K562 (cell line): Measurements from ENCODE around the gene ACRBP. TPM values are rescaled to one million over a fixed set of nuclear protein-coding genes. Genes with fewer than 3 reads are reported as not detected.

ENCODE experiments used
- BHLHE40 ChIP-seq: IDR thresholded peaks from 2 replicates; pipeline ENCODE4 v1.6.1; 2011; ENCODE audit warnings: low read length, improper control_type of control experiment
- CCAR2 ChIP-seq: fragments of 200-400 bp; formaldehyde crosslinking; IDR thresholded peaks from 2 replicates; pipeline ENCODE4 v1.6.1; 2017; ENCODE audit warnings: mild to moderate bottlenecking, low read depth, low read length
- CEBPB ChIP-seq: fragments of 450-650 bp; IDR thresholded peaks from 2 replicates; pipeline ENCODE4 v1.6.1; 2016; ENCODE audit warnings: missing genetic modification characterization, missing compliant biosample characterization
- E2F5 ChIP-seq: sonication (generic); formaldehyde crosslinking; IDR thresholded peaks from 2 replicates; pipeline ENCODE4 v1.8.0; 2022; ENCODE audit warnings: mild to moderate bottlenecking, missing genetic modification reagents
- HMGXB4 ChIP-seq: sonication (generic); formaldehyde crosslinking; IDR thresholded peaks from 2 replicates; pipeline ENCODE4 v1.8.1; 2023; ENCODE audit warnings: mild to moderate bottlenecking, missing genetic modification reagents
- HNRNPK ChIP-seq: fragments of 200-400 bp; formaldehyde crosslinking; IDR thresholded peaks from one replicate; pipeline ENCODE4 v1.6.1; 2018; ENCODE audit warnings: mild to moderate bottlenecking, low read depth, low read length; ENCODE audit not compliant: poor library complexity, severe bottlenecking
- NFIC ChIP-seq: fragments of 450-650 bp; IDR thresholded peaks from 2 replicates; pipeline ENCODE4 v1.6.1; 2017; ENCODE audit warnings: mild to moderate bottlenecking, inconsistent platforms
- PRMT5 ChIP-seq: sonication (generic); formaldehyde crosslinking; IDR thresholded peaks from 2 replicates; pipeline ENCODE4 v1.5.0; 2020; ENCODE audit warnings: missing genetic modification reagents
- RB1 ChIP-seq: fragments of 450-650 bp; IDR thresholded peaks from 2 replicates; pipeline ENCODE4 v1.6.1; 2017; ENCODE audit warnings: low read depth, mild to moderate bottlenecking
- RFX5 ChIP-seq: IDR thresholded peaks from 2 replicates; pipeline ENCODE4 v1.6.1; 2011; ENCODE audit warnings: low read depth, mild to moderate bottlenecking, improper control_type of control experiment, low read length
- STAT5A ChIP-seq: IDR thresholded peaks from 2 replicates; pipeline ENCODE4 v1.6.1; 2012; ENCODE audit warnings: low read length, inconsistent platforms, borderline replicate concordance
- TBP ChIP-seq: optimal IDR thresholded peaks from 2 replicates; pipeline ENCODE3; 2011; ENCODE audit warnings: low read depth, low read length, improper control_type of control experiment
- TEAD1 ChIP-seq, 2 experiments: fragments of 450-650 bp in 1 of 2; sonication (generic) in 1 of 2; formaldehyde crosslinking; IDR thresholded peaks; 2 replicates each; pipeline versions ENCODE4 v1.4.0 to v1.8.0; 2020 to 2022; ENCODE audit warnings: mild to moderate bottlenecking in 2 of 2, missing genetic modification reagents in 1 of 2
- ZKSCAN1 ChIP-seq: fragments of 150-350 bp; IDR thresholded peaks from 2 replicates; pipeline ENCODE4 v1.6.1; 2016; ENCODE audit warnings: low read depth, low read length
- ZKSCAN8 ChIP-seq: fragments of 200-800 bp; sonication (Bioruptor generic); IDR thresholded peaks from 2 replicates; pipeline ENCODE4 v1.6.1; 2016; ENCODE audit warnings: missing genetic modification characterization, missing compliant biosample characterization
- ZNF224 ChIP-seq: sonication (generic); formaldehyde crosslinking; IDR thresholded peaks from 2 replicates; pipeline ENCODE4 v1.8.0; 2022; ENCODE audit warnings: mild to moderate bottlenecking, missing genetic modification reagents
- ZNF75A ChIP-seq: fragments of 450-650 bp; formaldehyde crosslinking; IDR thresholded peaks from 2 replicates; pipeline ENCODE4 v1.4.0; 2020; ENCODE audit warnings: mild to moderate bottlenecking
- polyA plus RNA-seq, 8 experiments: library from polyadenylated mRNA; depleted of rRNA in 4 of 8; stranded (reverse) in 5 of 8; unstranded in 3 of 8; fragments of >200 nt; fragmentation: Nextera tagmentation in 2 of 8; fragmentation: Illumina TruSeq in 1 of 8; extraction: Ambion mirVana in 2 of 8; extraction: Trizol in 1 of 8; gene quantifications; 2 replicates each; pipeline versions ENCODE4 v1.2.1 to v1.2.3, GENCODE V29; 2011 to 2014; ENCODE audit warnings: inconsistent platforms in 1 of 8, missing spikeins in 1 of 8
- total RNA-seq, 7 experiments: library from RNA; depleted of rRNA in 6 of 7; stranded (reverse); fragments of >200 nt in 6 of 7; fragmentation: Illumina TruSeq in 2 of 7; extraction: Trizol in 2 of 7; gene quantifications; 2 replicates each; pipeline versions ENCODE4 v1.2.1 to v1.2.3, GENCODE V29; 2011 to 2021; ENCODE audit warnings: low replicate concordance in 1 of 7
- TF ChIP-seq, protein P1 (sequence below), 2 experiments: IDR thresholded peaks; 2 replicates each; pipeline ENCODE4 v1.6.1; 2011; ENCODE audit warnings: borderline replicate concordance in 1 of 2, control low read depth in 1 of 2, low read depth in 1 of 2, low read length in 1 of 2, mild to moderate bottlenecking in 1 of 2, mixed read lengths in 1 of 2, moderate library complexity in 1 of 2; ENCODE audit not compliant: insufficient read depth in 1 of 2, insufficient read length in 1 of 2, poor library complexity in 1 of 2, severe bottlenecking in 1 of 2; ENCODE audit errors: extremely low read depth in 1 of 2
- TF ChIP-seq, protein P2 (sequence below): fragments of 250-450 bp; sonication (Bioruptor Pico); IDR thresholded peaks from 2 replicates; pipeline ENCODE4 v1.5.0; 2021
- TF ChIP-seq, protein P3 (sequence below): sonication (generic); formaldehyde crosslinking; IDR thresholded peaks from 2 replicates; pipeline ENCODE4 v1.4.0; 2020; ENCODE audit warnings: mild to moderate bottlenecking, missing genetic modification reagents

ACRBP gene
- total and polyA plus RNA-seq, 9 of the 15 experiments (the other 6 are each of a cell fraction or from before 2014, with no cell fraction given) = 3.1 to 31.8 (median 8.4) TPM

DNA sequence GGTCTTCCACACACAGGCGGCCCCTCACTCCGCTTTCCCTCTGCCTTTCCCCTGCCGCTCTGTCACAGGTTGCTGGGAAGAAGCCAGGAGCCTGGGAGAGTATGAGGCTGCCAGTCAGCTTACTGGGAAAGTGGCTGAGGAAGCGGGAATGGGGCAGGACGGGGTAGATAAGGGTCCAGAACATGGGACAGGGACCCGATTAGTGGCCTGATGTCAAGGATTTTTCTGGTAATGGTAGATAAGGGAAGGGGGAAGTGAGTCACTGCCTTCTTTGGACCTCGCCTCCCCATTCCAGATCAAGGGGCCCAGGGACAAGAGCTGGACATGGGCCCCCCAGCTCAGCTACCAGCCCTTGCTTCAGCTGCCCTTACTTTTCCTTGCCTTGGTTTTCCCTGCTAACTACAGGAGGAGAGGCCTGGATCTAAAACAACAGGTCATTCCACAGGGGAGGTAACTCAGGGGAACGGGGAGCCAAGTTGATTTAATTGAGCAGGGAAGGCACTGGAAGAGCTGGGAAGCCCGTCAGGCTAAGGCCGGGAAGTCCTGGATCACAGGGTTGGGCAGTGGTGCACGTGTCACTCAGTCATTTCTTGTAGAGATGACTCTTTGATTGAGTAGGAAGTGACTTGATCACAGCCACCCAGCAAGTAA lies 8.0 kb downstream of the ACRBP start (continued):
- TF ChIP-seq TEAD1 (CRISPR knock-in tag; IDR thresholded peaks at IDR 0.05) = 0 out of 4 replicates have a peak, but pooled peaks of 1 of the 2 experiments have one; percentile 39
- no peak for TF ChIP-seq ZNF75A (CRISPR knock-in tag)
- no peak for TF ChIP-seq ZKSCAN8 (CRISPR knock-in tag)
- TF ChIP-seq PRMT5 (CRISPR knock-in tag) = no peak
- TF ChIP-seq RB1 = 0 out of 2 replicates have a peak, but pooled peaks have one; percentile 52
- TF ChIP-seq, protein P1, sequence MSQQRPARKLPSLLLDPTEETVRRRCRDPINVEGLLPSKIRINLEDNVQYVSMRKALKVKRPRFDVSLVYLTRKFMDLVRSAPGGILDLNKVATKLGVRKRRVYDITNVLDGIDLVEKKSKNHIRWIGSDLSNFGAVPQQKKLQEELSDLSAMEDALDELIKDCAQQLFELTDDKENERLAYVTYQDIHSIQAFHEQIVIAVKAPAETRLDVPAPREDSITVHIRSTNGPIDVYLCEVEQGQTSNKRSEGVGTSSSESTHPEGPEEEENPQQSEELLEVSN (IDR thresholded peaks at IDR 0.05; ENCODE audit: borderline replicate concordance in 1 of 2, extremely low read depth in 1 of 2, insufficient read depth in 1 of 2, insufficient read length in 1 of 2, low read depth in 1 of 2, low read length in 1 of 2, poor library complexity in 1 of 2, severe bottlenecking in 1 of 2) = peak in 1 of 2 experiments; percentile 8
- peak; percentile 84 for TF ChIP-seq NFIC
- no peak for TF ChIP-seq HNRNPK
- TF ChIP-seq E2F5 = no peak
- TF ChIP-seq RFX5 = no peak
- no peak for TF ChIP-seq CCAR2
- TF ChIP-seq ZKSCAN1 = no peak
- no peak; the same call in 1 of the 2 replicates for TF ChIP-seq STAT5A
- peak; percentile 51 for TF ChIP-seq BHLHE40
- TF ChIP-seq, protein P2, sequence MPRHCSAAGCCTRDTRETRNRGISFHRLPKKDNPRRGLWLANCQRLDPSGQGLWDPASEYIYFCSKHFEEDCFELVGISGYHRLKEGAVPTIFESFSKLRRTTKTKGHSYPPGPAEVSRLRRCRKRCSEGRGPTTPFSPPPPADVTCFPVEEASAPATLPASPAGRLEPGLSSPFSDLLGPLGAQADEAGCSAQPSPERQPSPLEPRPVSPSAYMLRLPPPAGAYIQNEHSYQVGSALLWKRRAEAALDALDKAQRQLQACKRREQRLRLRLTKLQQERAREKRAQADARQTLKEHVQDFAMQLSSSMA (CRISPR knock-in tag) = no peak
- no peak for TF ChIP-seq TBP
- no peak for TF ChIP-seq ZNF224 (CRISPR knock-in tag)
- TF ChIP-seq, protein P3, sequence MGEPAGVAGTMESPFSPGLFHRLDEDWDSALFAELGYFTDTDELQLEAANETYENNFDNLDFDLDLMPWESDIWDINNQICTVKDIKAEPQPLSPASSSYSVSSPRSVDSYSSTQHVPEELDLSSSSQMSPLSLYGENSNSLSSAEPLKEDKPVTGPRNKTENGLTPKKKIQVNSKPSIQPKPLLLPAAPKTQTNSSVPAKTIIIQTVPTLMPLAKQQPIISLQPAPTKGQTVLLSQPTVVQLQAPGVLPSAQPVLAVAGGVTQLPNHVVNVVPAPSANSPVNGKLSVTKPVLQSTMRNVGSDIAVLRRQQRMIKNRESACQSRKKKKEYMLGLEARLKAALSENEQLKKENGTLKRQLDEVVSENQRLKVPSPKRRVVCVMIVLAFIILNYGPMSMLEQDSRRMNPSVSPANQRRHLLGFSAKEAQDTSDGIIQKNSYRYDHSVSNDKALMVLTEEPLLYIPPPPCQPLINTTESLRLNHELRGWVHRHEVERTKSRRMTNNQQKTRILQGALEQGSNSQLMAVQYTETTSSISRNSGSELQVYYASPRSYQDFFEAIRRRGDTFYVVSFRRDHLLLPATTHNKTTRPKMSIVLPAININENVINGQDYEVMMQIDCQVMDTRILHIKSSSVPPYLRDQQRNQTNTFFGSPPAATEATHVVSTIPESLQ (CRISPR knock-in tag) = no peak
- TF ChIP-seq CEBPB (tag) = no peak
- no peak for TF ChIP-seq HMGXB4 (CRISPR knock-in tag)
